ENCODE data around the gene FLT3. TPM values are rescaled to one million over a fixed set of nuclear protein-coding genes. Genes with fewer than 3 reads are reported as not detected.

Gene FLT3
- total and polyA plus RNA-seq, 2 of the 13 experiments (the other 11 are each of a cell fraction or from before 2014, with no cell fraction given) = not detected

DNA sequence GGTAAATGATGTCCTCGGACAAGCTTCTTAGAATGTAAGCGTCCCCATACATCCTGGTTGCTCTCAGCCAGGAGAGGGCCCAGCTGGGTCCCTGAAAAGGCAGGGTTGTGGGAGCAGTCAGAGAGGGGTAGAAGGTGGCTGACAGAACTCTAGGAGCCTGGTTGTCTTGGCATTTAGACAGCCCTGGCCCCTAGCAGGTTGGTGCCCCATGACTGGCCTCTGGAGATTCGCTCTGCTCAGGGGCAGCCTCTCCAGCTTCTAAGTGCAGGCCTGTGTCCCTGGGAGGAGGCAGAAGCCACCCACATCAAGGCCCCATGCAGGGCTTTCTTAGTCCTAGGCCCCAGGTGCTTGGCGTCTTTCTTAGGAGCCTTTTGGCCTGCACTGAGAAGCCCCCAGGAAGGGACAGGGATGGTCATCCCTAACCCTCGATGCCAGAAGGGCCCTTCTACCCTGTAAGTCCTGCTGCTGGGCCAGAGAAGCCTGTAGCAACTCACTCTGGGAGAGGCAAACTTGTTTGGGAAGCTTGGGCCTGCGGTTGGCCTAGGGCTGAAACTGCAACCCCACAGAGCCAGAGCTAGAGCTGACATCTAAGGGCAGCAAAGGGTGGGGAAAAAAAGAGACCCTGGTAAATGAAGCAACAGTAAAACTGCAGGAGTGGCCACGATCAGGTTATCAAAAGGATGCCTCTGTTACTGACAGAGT lies 128.4 kb downstream of the FLT3 start (continued):
- TF ChIP-seq, protein P1, sequence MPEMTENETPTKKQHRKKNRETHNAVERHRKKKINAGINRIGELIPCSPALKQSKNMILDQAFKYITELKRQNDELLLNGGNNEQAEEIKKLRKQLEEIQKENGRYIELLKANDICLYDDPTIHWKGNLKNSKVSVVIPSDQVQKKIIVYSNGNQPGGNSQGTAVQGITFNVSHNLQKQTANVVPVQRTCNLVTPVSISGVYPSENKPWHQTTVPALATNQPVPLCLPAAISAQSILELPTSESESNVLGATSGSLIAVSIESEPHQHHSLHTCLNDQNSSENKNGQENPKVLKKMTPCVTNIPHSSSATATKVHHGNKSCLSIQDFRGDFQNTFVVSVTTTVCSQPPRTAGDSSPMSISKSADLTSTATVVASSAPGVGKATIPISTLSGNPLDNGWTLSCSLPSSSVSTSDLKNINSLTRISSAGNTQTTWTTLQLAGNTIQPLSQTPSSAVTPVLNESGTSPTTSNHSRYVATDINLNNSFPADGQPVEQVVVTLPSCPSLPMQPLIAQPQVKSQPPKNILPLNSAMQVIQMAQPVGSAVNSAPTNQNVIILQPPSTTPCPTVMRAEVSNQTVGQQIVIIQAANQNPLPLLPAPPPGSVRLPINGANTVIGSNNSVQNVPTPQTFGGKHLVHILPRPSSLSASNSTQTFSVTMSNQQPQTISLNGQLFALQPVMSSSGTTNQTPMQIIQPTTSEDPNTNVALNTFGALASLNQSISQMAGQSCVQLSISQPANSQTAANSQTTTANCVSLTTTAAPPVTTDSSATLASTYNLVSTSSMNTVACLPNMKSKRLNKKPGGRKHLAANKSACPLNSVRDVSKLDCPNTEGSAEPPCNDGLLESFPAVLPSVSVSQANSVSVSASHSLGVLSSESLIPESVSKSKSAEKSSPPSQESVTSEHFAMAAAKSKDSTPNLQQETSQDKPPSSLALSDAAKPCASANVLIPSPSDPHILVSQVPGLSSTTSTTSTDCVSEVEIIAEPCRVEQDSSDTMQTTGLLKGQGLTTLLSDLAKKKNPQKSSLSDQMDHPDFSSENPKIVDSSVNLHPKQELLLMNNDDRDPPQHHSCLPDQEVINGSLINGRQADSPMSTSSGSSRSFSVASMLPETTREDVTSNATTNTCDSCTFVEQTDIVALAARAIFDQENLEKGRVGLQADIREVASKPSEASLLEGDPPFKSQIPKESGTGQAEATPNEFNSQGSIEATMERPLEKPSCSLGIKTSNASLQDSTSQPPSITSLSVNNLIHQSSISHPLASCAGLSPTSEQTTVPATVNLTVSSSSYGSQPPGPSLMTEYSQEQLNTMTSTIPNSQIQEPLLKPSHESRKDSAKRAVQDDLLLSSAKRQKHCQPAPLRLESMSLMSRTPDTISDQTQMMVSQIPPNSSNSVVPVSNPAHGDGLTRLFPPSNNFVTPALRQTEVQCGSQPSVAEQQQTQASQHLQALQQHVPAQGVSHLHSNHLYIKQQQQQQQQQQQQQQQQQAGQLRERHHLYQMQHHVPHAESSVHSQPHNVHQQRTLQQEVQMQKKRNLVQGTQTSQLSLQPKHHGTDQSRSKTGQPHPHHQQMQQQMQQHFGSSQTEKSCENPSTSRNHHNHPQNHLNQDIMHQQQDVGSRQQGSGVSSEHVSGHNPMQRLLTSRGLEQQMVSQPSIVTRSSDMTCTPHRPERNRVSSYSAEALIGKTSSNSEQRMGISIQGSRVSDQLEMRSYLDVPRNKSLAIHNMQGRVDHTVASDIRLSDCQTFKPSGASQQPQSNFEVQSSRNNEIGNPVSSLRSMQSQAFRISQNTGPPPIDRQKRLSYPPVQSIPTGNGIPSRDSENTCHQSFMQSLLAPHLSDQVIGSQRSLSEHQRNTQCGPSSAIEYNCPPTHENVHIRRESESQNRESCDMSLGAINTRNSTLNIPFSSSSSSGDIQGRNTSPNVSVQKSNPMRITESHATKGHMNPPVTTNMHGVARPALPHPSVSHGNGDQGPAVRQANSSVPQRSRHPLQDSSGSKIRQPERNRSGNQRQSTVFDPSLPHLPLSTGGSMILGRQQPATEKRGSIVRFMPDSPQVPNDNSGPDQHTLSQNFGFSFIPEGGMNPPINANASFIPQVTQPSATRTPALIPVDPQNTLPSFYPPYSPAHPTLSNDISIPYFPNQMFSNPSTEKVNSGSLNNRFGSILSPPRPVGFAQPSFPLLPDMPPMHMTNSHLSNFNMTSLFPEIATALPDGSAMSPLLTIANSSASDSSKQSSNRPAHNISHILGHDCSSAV (CRISPR knock-in tag; IDR thresholded peaks at IDR 0.05; ENCODE audit: borderline replicate concordance) = no peak
- no peak for TF ChIP-seq ZNF670 (CRISPR knock-in tag; IDR thresholded peaks at IDR 0.05; ENCODE audit: borderline replicate concordance)
- no peak for TF ChIP-seq ZBTB3 (CRISPR knock-in tag; IDR thresholded peaks at IDR 0.05; ENCODE audit: borderline replicate concordance, low read depth)
- TF ChIP-seq ZNF205 (CRISPR knock-in tag; IDR thresholded peaks at IDR 0.05) = no peak
- no peak for TF ChIP-seq ZNF24 (IDR thresholded peaks at IDR 0.05)
- TF ChIP-seq ZKSCAN8 (CRISPR knock-in tag; IDR thresholded peaks at IDR 0.05; ENCODE audit: borderline replicate concordance) = no peak
- TF ChIP-seq ZNF776 (CRISPR knock-in tag; IDR thresholded peaks at IDR 0.05) = no peak
- no peak for TF ChIP-seq CENPX (CRISPR knock-in tag; IDR thresholded peaks at IDR 0.05)
- no peak for TF ChIP-seq YEATS4 (CRISPR knock-in tag; IDR thresholded peaks at IDR 0.05; ENCODE audit: borderline replicate concordance)
- TF ChIP-seq ZNF232 (CRISPR knock-in tag; IDR thresholded peaks at IDR 0.05; ENCODE audit: borderline replicate concordance) = no peak
- no peak for TF ChIP-seq TOE1 (CRISPR knock-in tag; IDR thresholded peaks at IDR 0.05)
